Measurements from ENCODE around the gene THAP4.

DNA sequence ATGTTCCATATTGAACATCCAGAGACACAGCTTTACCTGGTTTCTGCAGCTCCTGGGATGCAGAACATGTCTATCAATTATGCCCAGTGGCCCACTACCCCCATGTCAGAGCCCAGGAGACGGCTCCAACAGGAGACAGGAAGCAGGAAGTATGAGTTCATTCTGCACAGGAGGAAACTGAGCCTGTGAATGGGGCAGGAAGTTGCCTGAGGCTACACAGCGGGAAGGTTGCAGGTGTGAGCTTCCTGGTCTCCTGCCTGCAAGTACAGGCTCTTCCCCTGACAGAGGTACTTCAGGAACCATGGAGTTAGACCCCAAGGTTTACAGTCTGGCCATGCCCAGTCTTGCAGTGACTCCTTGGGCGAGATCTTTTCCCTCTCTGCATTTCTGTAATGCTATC lies 81.2 kb downstream of the THAP4 start:
- TF ChIP-seq, protein P1, sequence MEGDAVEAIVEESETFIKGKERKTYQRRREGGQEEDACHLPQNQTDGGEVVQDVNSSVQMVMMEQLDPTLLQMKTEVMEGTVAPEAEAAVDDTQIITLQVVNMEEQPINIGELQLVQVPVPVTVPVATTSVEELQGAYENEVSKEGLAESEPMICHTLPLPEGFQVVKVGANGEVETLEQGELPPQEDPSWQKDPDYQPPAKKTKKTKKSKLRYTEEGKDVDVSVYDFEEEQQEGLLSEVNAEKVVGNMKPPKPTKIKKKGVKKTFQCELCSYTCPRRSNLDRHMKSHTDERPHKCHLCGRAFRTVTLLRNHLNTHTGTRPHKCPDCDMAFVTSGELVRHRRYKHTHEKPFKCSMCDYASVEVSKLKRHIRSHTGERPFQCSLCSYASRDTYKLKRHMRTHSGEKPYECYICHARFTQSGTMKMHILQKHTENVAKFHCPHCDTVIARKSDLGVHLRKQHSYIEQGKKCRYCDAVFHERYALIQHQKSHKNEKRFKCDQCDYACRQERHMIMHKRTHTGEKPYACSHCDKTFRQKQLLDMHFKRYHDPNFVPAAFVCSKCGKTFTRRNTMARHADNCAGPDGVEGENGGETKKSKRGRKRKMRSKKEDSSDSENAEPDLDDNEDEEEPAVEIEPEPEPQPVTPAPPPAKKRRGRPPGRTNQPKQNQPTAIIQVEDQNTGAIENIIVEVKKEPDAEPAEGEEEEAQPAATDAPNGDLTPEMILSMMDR (conservative IDR thresholded peaks at IDR 0.05; ENCODE audit: low read depth, low read length), result no peak
- no peak for TF ChIP-seq POLR2A (IDR thresholded peaks at IDR 0.05; ENCODE audit: low read depth, low read length)
- no peak for TF ChIP-seq FOS (IDR thresholded peaks at IDR 0.05; ENCODE audit: low read depth, low read length)
